Fibroblast of upper back skin (primary cell): ENCODE measurements around the gene DHDH.
"Not testable (repeated sequence)": the region's sequence is repeated elsewhere in the genome, so short reads cannot be mapped to it uniquely, and the experiment has no call there.

ENCODE experiments used
- DNase-seq: peaks from one replicate; pipeline ENCODE4 v3.0.0-alpha.2; 2013

DHDH gene

DNA sequence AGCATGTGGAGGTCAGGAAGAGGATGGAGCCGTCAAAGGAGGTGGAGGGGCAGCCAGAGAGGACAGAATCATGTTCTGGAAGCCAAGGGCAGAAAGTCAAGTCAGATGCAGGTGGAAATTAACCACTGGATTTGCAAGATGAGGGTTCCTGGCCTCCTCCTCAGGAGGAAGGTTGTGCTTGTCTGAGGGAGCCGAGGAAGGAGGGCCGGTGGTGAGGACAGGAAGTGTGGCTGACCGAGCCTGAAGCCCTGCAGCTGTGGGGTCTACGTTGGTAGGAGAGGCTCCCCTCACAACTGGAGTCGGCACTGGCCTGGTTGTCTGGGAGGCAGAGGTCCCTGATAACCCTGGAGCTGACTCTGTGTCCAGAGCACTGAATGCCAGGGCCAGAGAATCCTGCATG, 15.4 kb upstream of the DHDH start:
- no peak for DNase-seq

DNA sequence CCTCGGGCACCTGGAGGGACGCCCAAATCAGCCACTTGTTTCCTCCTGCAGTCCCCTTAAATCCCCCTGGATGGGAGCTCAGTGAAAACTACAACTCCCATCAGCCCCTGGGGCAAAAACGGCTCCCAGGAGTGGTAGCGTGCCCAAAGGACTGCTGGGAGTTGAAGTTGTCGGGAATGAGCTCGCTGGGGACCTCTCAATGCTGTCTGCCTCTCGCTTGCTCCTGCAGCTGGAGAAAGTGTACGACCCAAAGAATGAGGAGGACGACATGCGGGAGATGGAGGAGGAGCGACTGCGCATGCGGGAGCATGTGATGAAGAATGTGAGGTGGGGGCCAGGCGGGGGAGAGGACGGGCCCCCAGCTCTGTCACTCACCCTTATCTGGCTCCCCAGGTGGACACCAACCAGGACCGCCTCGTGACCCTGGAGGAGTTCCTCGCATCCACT, 14.7 kb upstream of the DHDH start:
- no peak for DNase-seq

DNA sequence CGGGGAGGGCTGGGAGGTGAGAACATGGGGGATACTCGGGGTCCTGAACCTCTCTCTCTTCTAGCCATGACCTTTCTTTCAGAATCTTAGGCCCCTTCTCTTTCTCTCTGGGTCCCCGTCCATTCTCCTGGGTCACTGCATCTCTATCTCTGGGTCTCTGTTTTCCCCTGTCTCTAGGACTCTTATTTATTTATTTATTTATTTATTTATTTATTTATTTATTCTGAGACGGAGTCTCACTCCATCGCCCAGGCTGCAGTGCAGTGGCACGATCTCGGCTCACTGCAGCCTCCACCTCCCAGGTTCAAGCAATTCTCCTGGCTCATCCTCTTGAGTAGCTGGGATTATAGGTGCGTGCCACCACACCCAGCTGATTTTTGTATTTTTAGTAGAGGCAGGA, 14.2 kb upstream of the DHDH start:
- not testable (repeated sequence) for DNase-seq

DNA sequence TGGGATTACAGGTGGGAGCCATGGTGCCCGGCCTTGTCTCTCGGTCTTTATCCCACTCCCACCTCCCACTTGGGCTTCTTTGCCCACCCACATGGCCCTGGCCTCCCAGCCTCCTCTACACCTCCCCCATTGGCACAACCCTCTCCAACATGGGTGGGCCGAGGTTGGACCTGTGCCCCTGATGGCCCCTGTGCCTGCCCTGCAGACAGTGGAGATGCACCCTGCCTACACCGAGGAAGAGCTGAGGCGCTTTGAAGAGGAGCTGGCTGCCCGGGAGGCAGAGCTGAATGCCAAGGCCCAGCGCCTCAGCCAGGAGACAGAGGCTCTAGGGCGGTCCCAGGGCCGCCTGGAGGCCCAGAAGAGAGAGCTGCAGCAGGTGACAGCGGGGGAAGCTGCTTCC, 12.6 kb upstream of the DHDH start:
- DNase-seq = no peak

DNA sequence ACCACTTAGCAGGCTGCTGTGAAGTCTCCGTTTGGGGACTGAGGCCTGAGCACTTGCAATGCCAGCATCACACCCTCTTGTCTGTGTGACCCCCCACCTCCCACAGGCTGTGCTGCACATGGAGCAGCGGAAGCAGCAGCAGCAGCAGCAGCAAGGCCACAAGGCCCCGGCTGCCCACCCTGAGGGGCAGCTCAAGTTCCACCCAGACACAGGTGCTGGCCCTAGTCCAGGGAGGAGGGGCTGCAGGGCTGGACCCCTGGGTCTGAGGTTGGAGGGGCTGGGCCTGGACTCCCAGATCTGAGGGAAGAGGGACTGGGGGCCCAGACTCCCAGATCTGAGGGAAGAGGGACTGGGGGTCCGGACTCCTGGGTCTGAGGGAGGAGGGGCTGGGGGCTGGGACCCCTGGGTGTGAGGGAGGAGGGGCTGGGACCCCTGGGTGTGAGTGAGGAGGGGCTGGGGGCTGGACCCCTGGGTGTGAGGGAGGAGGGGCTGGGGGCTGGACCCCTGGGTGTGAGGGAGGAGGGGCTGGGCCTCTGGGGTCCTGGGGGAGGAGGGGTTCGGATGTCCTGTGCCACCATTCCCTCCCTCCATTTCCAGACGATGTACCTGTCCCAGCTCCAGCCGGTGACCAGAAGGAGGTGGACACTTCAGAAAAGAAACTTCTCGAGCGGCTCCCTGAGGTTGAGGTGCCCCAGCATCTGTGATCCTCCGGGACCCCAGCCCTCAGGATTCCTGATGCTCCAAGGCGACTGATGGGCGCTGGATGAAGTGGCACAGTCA, 11.6 kb upstream of the DHDH start:
- no peak for DNase-seq

DNA sequence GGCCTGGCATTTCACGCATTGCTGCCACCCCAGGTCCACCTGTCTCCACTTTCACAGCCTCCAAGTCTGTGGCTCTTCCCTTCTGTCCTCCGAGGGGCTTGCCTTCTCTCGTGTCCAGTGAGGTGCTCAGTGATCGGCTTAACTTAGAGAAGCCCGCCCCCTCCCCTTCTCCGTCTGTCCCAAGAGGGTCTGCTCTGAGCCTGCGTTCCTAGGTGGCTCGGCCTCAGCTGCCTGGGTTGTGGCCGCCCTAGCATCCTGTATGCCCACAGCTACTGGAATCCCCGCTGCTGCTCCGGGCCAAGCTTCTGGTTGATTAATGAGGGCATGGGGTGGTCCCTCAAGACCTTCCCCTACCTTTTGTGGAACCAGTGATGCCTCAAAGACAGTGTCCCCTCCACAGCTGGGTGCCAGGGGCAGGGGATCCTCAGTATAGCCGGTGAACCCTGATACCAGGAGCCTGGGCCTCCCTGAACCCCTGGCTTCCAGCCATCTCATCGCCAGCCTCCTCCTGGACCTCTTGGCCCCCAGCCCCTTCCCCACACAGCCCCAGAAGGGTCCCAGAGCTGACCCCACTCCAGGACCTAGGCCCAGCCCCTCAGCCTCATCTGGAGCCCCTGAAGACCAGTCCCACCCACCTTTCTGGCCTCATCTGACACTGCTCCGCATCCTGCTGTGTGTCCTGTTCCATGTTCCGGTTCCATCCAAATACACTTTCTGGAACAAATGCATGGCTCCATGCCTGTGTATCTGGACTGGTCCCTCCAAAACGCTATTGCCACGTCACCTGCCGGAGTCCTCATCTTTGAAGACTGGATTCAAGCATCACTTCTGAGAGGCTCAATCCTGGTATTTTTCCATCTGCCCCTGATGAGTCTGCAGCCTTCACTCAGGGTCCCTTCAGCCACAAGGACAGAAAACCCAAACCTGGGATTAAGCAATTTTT, 10.7 kb upstream of the DHDH start:
- DNase-seq = no peak

DNA sequence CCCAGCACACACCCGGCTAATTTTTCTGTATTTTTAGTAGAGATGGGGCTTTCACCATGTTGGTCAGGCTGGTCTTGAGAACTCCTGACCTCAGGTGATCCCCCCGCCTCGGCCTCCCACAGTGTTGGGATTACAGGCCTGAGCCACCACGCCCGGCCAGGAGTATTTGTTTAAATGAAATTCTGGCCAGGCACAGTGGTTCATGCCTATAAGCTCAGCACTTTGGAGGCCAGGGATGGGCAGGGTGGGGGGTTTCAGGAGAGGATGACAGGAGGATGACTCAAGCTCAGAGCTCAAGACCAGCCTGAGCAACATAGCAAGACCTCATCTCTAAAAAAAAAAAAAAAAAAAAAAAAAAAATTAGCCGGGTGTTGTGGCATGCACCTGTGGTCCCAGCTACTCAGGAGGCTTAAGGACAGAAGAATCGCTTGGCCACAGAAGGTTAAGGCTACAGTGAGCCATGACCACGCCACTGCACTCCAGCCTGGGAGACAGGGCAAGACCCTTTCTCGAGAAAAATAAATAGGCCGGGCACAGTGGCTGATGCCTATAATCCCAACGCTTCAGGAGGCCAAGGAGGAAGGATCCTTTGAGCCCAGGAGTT, 8.2 kb upstream of the DHDH start:
- DNase-seq = peak; percentile 69

DNA sequence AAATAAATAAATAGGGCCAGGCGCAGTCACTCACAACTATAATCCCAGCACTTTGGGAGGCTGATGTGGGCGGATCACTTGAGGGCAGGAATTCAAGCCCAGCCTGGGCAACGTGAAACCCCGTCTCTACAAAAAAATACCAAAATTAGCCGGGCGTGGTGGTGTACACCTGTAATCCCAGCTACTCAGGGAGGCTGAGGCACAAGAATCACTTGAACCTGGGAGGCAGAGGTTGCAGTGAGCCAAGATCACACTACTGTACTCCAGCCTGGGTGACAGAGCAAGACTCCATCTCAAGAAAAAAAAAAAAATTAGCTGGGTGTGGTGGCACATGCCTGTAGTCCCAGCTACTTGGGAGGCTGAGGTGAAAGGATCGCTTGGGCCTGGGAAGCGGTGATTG, 7.6 kb upstream of the DHDH start:
- not testable (repeated sequence) for DNase-seq

DNA sequence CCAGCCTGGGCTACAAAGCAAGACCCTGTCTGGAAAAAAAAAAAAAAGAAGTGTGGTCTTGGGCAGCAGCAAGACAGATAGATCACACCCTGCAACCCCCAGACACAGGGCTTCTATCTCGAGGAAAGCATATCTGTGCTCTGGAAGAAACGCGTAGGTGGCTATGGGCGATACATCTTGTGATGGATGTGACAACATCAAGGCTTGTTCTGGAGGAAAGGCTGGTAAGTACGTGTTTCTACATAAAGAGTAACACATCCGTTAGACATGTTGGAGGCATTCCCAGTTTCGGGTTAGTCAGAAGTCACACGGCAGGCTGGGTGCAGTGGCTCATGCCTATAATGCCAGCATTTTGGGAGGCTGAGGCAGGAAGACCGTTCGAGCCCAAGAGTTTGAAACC, 6.6 kb upstream of the DHDH start:
- DNase-seq = peak; percentile 95

DNA sequence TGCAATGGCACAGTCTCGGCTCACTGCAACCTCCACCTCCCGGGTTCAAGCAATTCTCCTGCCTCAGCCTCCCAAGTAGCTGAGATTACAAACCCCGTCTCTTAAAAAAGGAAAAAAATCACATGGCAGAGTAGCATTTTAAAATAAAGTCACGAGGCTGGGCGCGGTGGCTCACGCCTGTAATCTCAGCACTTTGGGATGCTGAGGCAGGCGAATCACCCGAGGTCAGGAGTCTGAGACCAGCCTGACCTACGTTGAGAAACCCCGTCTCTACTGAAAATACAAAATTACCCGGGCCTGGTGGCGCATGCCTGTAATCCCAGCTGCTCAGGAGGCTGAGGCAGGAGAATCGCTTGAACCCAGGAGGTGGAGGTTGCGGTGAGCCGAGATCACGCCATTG, 5.8 kb upstream of the DHDH start:
- not testable (repeated sequence) for DNase-seq

DNA sequence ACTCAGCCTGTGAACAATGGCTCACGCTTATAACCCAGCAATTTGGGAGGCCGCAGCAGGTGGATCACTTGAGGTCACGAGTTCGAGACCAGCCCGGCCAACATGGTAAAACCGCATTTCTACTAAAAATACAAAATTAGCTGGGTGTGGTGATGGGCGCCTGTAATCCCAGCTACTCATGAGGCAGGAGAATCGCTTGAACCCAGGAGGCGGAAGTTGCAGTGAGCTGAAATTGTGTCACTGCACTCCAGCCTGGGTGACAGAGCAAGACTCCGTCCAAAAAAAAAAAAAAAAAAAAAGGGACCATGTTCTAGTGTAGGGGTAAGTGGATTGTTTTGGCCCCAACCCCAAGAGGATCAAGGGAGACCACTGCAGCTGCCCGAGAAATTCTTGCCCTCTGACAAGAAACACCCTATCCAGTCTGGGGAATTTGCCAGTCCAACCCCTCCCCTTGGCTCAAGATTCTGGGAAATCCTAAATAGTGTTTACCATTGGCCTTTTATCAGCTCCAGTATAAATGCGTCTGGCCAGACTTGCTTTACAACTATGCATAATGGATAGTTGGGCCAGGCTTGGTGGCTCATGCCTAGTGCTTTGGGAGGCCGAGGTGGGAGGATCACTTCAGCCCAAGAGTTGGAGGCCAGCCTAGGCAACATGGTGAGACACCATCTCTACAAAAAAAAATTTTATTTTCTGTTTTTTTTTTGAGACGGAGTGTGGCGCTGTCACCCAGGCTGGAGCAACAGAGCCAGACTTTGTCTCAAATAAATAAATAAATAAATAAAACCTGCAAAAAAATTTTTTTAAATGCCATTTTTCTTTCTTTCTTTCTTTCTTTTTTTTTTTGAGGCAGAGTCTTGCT, 5.1 kb upstream of the DHDH start:
- no peak for DNase-seq

DNA sequence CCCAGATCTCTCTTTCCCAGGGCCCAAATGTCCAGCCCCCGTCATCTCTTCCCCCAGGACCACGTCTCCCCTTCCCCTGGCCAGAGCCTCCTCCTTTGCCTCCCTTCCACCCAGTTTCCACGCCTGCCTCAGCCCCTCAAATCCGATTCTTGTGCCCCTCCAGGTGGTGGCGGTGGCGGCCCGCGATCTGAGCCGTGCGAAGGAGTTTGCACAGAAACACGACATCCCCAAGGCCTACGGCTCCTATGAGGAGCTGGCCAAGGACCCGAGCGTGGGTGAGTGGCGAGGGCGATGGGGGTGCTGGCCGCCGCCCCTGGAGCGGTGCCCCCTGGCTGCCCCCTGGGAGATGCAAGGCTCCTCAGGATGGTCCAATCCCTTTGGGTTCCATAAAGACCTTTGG, 1.3 kb downstream of the DHDH start:
- DNase-seq = no peak

DNA sequence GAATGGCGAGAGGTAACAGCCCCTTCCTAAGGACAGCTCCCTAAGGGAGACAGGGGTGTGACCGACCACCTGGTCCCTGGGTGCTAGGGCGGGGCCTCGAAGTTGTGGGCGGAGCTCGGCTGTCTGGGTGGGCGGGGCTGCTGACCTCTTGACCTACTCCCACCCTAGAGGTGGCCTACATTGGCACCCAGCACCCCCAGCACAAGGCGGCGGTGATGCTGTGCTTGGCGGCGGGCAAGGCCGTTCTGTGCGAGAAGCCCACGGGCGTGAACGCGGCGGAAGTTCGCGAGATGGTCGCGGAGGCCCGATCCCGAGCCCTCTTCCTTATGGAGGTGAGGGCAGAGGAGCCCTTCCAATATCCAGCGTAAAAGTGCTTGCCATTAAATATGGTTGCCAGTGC, 2.4 kb downstream of the DHDH start:
- DNase-seq = no peak

DNA sequence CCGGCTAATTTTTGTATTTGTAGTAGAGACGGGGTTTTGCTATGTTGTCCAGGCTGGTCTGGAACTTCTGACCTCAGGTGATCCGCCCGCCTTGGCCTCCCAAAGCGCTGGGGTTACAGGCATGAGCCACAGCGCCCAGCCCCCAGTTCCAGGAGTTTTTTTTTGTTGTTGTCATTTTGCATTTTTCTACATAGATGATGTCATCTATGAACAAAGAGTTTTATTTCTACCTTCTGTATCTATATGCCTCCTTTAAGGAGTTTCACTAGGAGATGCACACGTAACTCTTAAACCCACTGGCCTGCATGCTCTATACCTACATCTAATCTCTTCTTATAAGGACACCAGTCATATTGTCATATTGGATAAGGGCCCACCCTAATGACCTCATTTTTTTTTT, 4.8 kb downstream of the DHDH start:
- DNase-seq = no peak

DNA sequence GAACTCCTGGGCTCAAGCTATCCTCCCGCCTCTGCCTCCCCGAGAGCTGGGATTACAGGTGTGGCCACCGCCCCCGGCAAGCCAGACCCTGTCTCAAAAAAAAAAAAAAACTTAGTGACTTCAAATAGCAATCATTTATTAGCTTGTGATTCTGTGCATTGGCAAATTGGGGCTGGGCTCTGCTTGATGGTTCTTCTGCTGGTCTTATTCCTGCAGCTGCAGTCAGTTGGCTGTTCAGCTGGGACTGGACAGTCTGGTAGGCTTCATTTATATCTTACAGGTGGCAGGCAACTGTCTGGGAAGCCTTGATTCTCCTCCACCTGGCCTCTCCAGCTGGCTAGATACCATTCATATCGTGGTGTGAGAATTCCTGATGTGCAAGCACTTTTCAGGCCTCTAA, 7.4 kb downstream of the DHDH start:
- no peak for DNase-seq

DNA sequence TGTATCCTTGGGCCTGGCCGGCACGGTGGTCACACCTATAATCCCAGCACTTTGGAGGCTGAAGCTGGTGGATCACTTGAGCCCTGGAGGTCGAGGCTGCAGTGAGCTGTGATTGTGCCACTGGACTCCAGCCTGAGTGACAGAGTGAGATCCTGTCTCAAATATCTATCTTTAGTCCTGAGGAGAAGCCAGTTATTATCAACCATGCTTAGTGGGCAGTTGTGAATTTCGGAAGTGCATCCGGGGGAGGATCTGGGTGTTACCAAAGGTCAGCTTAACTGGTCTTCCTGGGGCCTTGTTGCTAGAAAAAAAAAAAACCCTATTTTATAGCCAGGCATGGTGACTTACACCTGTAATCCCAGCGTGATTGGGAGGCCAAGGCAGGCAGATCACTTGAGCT, 9.6 kb downstream of the DHDH start:
- no peak for DNase-seq

DNA sequence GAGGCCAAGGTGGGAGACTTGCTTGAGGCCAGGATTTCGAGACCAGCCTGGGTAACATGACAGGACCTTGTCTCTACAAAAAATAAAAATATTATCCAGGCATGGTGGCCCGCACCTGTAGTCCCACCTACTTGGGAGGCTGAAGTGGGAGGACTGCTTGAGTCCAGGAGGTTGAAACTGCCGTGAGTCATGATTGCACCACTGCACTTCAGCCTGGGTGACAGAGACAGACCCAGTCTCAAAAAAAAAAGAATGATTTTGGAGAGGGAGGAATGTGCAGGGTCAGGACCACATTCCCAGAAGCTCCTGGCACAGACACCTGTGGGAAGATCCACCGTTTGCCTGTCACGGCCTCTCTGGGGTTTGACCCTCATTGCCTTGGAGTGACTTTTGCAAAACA, 11.9 kb downstream of the DHDH start:
- DNase-seq = no peak

DNA sequence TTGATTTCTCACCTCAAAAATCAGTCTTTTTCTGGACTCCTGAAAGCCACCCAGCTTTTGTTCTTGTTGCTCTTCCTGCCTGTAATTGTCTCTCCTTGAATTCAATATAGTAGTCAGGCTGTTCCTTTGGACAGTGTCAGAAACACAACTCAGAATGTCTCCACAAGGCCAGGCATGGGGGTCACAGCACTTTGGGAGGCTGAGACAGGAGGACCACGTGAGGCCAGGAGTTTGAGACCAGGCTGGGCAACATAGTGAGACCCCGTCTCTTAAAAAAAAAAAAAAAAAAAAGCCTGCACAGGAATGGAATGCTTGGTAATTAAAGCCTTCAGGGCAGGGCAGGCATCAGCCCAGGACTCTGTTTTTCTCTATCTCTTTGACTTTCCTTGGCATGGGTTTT, 12.3 kb downstream of the DHDH start:
- DNase-seq = no peak

DNA sequence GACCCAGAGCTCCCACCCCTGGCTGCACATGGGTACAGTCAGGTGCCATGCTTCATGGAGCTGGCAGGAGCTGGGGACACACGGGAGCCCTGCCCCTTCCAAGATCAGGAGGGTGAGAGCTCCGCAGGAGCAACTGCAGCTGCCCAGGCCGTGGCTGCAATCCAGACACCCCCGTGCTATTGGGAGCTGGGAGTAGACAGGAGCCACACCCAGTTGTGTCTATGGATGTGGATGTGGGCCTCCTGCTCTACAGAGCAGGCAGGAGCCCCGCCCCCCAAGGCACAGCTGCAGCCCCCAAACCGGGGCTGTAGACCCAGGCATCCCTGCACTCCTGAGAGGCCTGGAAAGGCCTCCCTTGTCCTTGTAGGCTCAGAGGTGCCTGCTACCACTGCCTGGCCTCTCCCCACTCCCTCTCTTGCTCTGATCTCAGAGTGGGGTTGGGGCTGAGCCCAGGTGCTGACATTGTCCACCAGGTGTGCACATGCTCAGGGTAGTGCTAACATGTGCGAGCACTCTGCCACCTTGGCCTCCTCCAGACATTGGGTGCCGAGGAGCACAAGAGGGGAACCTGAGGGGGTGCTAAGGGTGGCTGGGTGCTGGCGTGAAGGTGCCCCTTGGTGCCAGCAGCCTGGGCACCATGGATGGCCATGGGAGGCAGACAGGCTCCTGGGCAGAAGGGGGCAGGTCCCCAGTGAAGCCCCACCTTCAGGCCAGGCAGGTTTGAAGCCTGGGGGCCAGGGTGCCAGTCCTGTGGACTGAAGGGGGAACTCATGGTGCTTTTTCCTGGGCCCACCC, 13.2 kb downstream of the DHDH start:
- no peak for DNase-seq

DNA sequence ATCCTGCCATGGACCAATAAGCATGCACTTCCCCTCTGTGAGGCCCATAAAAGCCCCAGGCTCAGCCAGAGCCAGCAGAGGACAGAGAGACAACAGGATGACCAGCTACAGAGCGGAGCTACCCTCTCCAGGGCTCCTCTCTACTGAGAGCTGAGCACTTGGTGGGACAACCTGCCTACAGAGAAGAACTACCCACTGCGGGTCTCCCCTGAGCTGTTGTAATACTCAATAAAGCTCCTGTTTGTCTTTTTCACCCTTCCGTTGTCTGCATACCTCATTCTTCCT, 13.7 kb downstream of the DHDH start:
- DNase-seq = no peak

DNA sequence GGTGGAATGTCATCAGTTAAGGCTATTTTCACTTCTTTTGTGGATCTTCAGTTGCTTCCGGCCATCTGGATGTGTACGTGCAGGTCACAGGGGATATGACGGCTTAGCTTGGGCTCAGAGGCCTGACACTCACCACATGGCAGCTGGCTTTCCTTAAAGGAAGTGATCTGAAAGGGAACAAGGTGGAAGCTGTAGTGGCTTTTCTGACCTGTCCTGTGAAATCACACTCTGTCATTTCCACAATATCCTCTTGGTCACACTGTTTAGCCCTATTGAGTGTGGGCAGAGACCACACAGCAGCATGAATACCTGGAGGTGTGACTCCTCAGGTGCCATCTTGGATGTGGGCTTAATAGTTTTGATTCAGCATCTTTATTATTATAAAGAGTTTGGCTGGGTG, 16.7 kb downstream of the DHDH start:
- no peak for DNase-seq

DNA sequence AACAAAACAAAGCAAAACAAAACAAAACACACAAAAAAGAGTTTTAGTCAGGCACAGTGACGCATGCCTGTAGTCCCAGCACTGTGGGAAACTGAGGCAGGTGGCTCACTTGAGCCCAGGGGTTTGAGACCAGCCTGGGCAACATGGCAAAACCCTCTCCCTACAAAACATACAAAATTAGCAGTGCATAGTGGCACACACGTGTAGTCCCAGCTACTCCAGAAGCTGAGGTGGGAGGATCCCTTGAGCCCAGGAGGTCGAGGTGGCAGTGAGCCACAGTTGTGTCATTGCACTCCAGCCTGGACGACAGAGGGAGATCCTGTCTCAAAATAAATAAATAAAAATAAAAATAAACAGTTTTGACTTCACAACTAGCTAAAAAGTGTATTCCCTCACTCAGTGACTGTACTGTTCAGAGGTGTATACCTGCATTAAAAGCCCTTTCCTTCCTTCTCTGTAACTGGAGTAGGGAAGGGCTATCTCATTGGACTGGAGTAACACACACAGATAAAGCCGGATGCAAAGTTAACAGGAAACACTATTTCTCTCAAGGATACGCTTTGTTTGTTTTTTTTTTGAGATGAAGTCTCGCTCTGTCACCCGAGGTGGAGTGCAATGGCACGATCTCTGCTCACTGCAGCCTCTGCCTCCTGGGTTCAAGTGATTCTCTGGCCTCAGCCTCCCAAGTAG, 17.5 kb downstream of the DHDH start:
- no peak for DNase-seq
